GM23338 (cell line): ENCODE results near the gene UNC5B. TPM values are rescaled to one million over a fixed set of nuclear protein-coding genes. Genes with fewer than 3 reads are reported as not detected.

Experiments used
- ATAC-seq: fragments of 200-7000 bp; cut with Tn5 transposase; 3 replicates; pipeline ENCODE4 v1.9.1; 2020
- DNase-seq: peaks from one replicate; pipeline ENCODE4 v3.0.0-alpha.2; 2015; ENCODE audit warnings: low spot score
- H2AFZ ChIP-seq: fragments of 200-600 bp; sonication (generic); 2 replicates; pipeline ENCODE4 v1.8.0; 2016; ENCODE audit warnings: antibody characterized with exemption, mild to moderate bottlenecking, moderate library complexity
- H3F3A ChIP-seq: fragments of 200-600 bp; sonication (generic); replicated peaks from 2 replicates; pipeline ENCODE4 v1.8.0; 2017; ENCODE audit warnings: antibody characterized with exemption, mixed run types, low read depth
- H3K27ac ChIP-seq: fragments of 200-600 bp; sonication (generic); 2 replicates; pipeline ENCODE4 v1.6.1; 2016; ENCODE audit warnings: low read depth
- H3K27me3 ChIP-seq: fragments of 200-600 bp; sonication (generic); 2 replicates; pipeline ENCODE4 v1.8.0; 2016; ENCODE audit warnings: mild to moderate bottlenecking, mixed run types, moderate library complexity; ENCODE audit not compliant: insufficient read depth
- H3K36me3 ChIP-seq: fragments of 200-600 bp; sonication (generic); 2 replicates; pipeline ENCODE4 v1.8.0; 2016; ENCODE audit warnings: mild to moderate bottlenecking; ENCODE audit not compliant: insufficient read depth
- H3K4me1 ChIP-seq: fragments of 200-600 bp; sonication (generic); 2 replicates; pipeline ENCODE4 v1.8.0; 2016; ENCODE audit warnings: mild to moderate bottlenecking, moderate library complexity; ENCODE audit not compliant: insufficient read depth
- H3K4me2 ChIP-seq: fragments of 200-600 bp; sonication (generic); 2 replicates; pipeline ENCODE4 v1.7.1; 2017; ENCODE audit warnings: mixed run types
- H3K4me3 ChIP-seq: fragments of 200-600 bp; sonication (generic); 2 replicates; pipeline ENCODE4 v1.6.1; 2016; ENCODE audit warnings: mixed run types
- H3K79me2 ChIP-seq: fragments of 200-600 bp; sonication (generic); replicated peaks from 2 replicates; pipeline ENCODE4 v1.8.0; 2017; ENCODE audit warnings: mild to moderate bottlenecking; ENCODE audit not compliant: insufficient read depth
- H3K9me2 ChIP-seq: fragments of 200-600 bp; sonication (generic); 2 replicates; pipeline ENCODE4 v1.8.0; 2017; ENCODE audit not compliant: insufficient read depth
- H4K20me1 ChIP-seq: fragments of 200-600 bp; sonication (generic); replicated peaks from 2 replicates; pipeline ENCODE4 v1.8.0; 2017; ENCODE audit warnings: mild to moderate bottlenecking; ENCODE audit not compliant: insufficient read depth
- H3K27ac Mint-ChIP-seq: 2 replicates; pipeline ENCODE4 v1.8.0; 2020; ENCODE audit warnings: inconsistent platforms, mild to moderate bottlenecking, moderate library complexity, mixed read lengths
- H3K27me3 Mint-ChIP-seq: 3 replicates; pipeline ENCODE4 v1.8.0; 2022; ENCODE audit warnings: low read depth, mild to moderate bottlenecking, moderate library complexity, mixed read lengths, inconsistent platforms; ENCODE audit not compliant: insufficient read depth, poor library complexity
- H3K36me3 Mint-ChIP-seq: 3 replicates; pipeline ENCODE4 v1.8.0; 2021; ENCODE audit warnings: low read depth, mild to moderate bottlenecking, inconsistent platforms, moderate library complexity, mixed read lengths
- H3K4me1 Mint-ChIP-seq: 3 replicates; pipeline ENCODE4 v1.8.0; 2020; ENCODE audit warnings: mild to moderate bottlenecking, inconsistent platforms, mixed read lengths
- H3K4me3 Mint-ChIP-seq: 3 replicates; pipeline ENCODE4 v1.8.0; 2021; ENCODE audit warnings: moderate library complexity, mild to moderate bottlenecking, inconsistent platforms, mixed read lengths
- H3K9me3 Mint-ChIP-seq: 3 replicates; pipeline ENCODE4 v1.8.0; 2020; ENCODE audit warnings: moderate library complexity, mild to moderate bottlenecking, inconsistent platforms, mixed read lengths
- CREB1 ChIP-seq: fragments of 250-450 bp; sonication (Bioruptor Pico); IDR thresholded peaks from 2 replicates; pipeline ENCODE4 v1.5.0; 2020; ENCODE audit warnings: low read depth, mild to moderate bottlenecking, moderate library complexity
- EZH2 ChIP-seq: fragments of 200-600 bp; sonication (generic); IDR thresholded peaks from one replicate; pipeline ENCODE4 v1.8.0; 2017; ENCODE audit warnings: antibody characterized with exemption, mild to moderate bottlenecking, low read depth; ENCODE audit not compliant: unreplicated experiment
- JUNB ChIP-seq: IDR thresholded peaks from one replicate; pipeline ENCODE4 v1.6.1; 2016; ENCODE audit warnings: antibody characterized with exemption; ENCODE audit not compliant: unreplicated experiment
- NANOG ChIP-seq: IDR thresholded peaks from 2 replicates; pipeline ENCODE4 v1.6.1; 2016; ENCODE audit warnings: antibody characterized with exemption, borderline replicate concordance
- POLR2AphosphoS5 ChIP-seq: IDR thresholded peaks from 2 replicates; pipeline ENCODE4 v1.6.1; 2016; ENCODE audit warnings: antibody characterized with exemption, low read depth
- STAT1 ChIP-seq: IDR thresholded peaks from one replicate; pipeline ENCODE4 v1.6.1; 2016; ENCODE audit warnings: antibody characterized with exemption; ENCODE audit not compliant: unreplicated experiment
- ZNF114 ChIP-seq: fragments of 250-450 bp; sonication (Bioruptor Pico); IDR thresholded peaks from 2 replicates; pipeline ENCODE4 v1.5.0; 2020; ENCODE audit warnings: mild to moderate bottlenecking, moderate library complexity
- ZNF331 ChIP-seq: fragments of 250-450 bp; sonication (Bioruptor Pico); IDR thresholded peaks from 2 replicates; pipeline ENCODE4 v1.5.0; 2020; ENCODE audit warnings: low read depth, mild to moderate bottlenecking, moderate library complexity
- polyA plus RNA-seq: library from polyadenylated mRNA; unstranded; fragments of >200 nt; fragmentation: Nextera tagmentation; extraction: Ambion mirVana; gene quantifications from 2 replicates; pipeline ENCODE4 v1.2.1, GENCODE V29; 2016
- total RNA-seq: library from RNA; depleted of rRNA; stranded (reverse); fragments of >200 nt; shearing (Covaris generic); gene quantifications from 2 replicates; pipeline ENCODE4 v1.2.3, GENCODE V29; 2014
- TF ChIP-seq, protein P1 (sequence below): fragments of 250-450 bp; sonication (Bioruptor Pico); IDR thresholded peaks from 2 replicates; pipeline ENCODE4 v1.5.0; 2020; ENCODE audit warnings: mild to moderate bottlenecking, moderate library complexity
- TF ChIP-seq, protein P2 (sequence below): IDR thresholded peaks from one replicate; pipeline ENCODE4 v1.6.1; 2018; ENCODE audit warnings: antibody characterized with exemption; ENCODE audit not compliant: unreplicated experiment
- TF ChIP-seq, protein P3 (sequence below): IDR thresholded peaks from 2 replicates; pipeline ENCODE4 v1.6.1; 2016; ENCODE audit warnings: antibody characterized with exemption

The UNC5B gene
- total and polyA plus RNA-seq, 2 experiments from 2014 or later: 8.0 to 31.2 TPM

DNA sequence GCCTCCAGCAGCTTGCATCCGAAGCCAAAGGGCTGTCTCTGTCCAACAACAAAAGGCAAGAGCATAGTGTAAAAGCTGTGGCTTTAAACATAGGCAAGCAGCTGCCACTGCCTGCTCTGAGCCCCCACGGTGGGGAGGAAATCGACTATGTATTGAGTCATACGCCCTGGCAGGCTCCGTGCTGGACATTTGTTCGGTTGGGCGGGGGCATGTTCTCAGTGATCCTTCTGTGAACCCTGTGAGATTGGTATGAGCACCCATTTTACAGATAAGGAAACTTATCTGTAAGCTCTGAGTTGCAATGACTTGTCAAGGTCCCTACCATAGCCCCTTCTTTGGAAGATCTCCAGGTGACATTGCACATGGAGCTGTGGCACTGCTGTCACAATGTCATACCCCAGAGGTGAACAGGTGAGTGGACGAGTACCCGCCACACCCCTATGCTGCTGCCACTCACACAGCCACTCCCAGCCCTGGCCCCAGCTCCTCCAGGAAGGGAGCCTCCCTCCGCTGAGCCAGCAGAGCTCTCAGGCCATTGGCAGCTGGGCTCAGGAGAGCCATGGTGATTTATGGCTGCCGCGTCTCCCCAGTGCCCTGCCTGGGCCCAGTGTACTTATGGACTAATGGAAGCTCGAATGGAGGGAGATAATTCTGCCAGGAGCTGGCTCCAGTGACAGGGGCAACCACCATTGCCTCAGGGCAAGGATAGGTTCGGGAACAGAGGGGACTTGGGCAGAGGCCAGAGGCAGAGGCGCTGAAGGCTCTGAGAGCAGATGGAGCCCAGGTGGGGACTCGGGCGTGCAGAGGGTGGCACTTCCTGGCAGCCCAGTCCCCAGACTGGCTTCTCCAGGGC is 43.7 kb downstream of the UNC5B start (continued):
- TF ChIP-seq NANOG (no peak), ZNF114 (CRISPR knock-in tag) (no peak), POLR2AphosphoS5 (no peak)

DNA sequence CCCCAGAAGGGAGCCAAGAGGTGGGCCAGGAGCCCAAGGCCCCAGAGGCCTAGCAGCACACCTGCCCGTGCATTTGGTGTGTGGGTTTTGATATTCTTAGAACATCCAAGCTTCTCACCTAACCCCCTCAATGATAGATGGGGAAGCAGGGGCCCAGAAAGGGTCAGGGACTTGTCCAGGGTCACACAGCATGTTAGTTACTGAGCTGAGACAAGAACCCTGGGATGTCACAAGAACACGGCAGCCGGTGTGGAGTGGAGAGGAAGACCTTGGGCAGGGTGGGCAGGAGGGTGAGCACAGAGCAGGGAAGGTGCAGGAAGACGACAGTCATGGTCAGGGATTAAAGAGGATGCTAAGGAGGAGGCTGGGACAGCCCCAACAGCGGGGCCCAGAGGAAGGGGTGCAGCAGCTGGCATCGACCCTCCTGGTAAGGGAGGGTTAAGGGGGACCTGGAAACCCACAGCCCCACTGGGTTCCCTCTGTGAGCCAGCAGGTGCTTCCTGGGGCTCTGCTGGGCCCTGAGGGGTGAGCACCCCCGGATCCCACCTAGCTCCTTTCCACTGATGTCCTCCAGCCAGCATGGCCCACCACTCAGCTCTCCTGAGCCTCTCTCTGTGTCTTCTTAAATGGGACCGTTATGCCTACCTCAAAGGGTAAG is 44.4 kb downstream of the UNC5B start:
- peaks cover 33% of the 10 kb centered on the region for H3K4me1 ChIP-seq
- no peak overlapping the region for H3K27ac Mint-ChIP-seq
- H3K4me1 Mint-ChIP-seq: peaks cover 61% of the 10 kb centered on the region
- H3K79me2 ChIP-seq: peaks cover 12% of the 10 kb centered on the region
- peaks cover 12% of the 10 kb centered on the region for H3K27me3 Mint-ChIP-seq
- no peaks in the 10 kb centered on the region for H3K36me3 ChIP-seq
- no peak for ATAC-seq
- H3K4me3 ChIP-seq: no peak overlapping the region
- no peaks in the 10 kb centered on the region; the same call in 1 of the 3 replicates for H3K36me3 Mint-ChIP-seq
- H3K4me3 Mint-ChIP-seq: no peak overlapping the region
- H3F3A ChIP-seq: no peaks in the 10 kb centered on the region
- no peaks in the 10 kb centered on the region for H3K27me3 ChIP-seq
- H2AFZ ChIP-seq: no peak overlapping the region
- H3K9me2 ChIP-seq: no peaks in the 10 kb centered on the region
- H4K20me1 ChIP-seq: peaks cover 2% of the 10 kb centered on the region
- H3K27ac ChIP-seq: no peak overlapping the region
- no peaks in the 10 kb centered on the region for H3K9me3 Mint-ChIP-seq
- H3K4me2 ChIP-seq: no peak overlapping the region
- DNase-seq: no peak
- TF ChIP-seq NANOG (no peak), ZNF114 (CRISPR knock-in tag) (no peak), POLR2AphosphoS5 (no peak), ZNF331 (CRISPR knock-in tag) (no peak), CREB1 (CRISPR knock-in tag) (no peak), EZH2 (no peak), JUNB (no peak), STAT1 (no peak)
- TF ChIP-seq, protein P1, sequence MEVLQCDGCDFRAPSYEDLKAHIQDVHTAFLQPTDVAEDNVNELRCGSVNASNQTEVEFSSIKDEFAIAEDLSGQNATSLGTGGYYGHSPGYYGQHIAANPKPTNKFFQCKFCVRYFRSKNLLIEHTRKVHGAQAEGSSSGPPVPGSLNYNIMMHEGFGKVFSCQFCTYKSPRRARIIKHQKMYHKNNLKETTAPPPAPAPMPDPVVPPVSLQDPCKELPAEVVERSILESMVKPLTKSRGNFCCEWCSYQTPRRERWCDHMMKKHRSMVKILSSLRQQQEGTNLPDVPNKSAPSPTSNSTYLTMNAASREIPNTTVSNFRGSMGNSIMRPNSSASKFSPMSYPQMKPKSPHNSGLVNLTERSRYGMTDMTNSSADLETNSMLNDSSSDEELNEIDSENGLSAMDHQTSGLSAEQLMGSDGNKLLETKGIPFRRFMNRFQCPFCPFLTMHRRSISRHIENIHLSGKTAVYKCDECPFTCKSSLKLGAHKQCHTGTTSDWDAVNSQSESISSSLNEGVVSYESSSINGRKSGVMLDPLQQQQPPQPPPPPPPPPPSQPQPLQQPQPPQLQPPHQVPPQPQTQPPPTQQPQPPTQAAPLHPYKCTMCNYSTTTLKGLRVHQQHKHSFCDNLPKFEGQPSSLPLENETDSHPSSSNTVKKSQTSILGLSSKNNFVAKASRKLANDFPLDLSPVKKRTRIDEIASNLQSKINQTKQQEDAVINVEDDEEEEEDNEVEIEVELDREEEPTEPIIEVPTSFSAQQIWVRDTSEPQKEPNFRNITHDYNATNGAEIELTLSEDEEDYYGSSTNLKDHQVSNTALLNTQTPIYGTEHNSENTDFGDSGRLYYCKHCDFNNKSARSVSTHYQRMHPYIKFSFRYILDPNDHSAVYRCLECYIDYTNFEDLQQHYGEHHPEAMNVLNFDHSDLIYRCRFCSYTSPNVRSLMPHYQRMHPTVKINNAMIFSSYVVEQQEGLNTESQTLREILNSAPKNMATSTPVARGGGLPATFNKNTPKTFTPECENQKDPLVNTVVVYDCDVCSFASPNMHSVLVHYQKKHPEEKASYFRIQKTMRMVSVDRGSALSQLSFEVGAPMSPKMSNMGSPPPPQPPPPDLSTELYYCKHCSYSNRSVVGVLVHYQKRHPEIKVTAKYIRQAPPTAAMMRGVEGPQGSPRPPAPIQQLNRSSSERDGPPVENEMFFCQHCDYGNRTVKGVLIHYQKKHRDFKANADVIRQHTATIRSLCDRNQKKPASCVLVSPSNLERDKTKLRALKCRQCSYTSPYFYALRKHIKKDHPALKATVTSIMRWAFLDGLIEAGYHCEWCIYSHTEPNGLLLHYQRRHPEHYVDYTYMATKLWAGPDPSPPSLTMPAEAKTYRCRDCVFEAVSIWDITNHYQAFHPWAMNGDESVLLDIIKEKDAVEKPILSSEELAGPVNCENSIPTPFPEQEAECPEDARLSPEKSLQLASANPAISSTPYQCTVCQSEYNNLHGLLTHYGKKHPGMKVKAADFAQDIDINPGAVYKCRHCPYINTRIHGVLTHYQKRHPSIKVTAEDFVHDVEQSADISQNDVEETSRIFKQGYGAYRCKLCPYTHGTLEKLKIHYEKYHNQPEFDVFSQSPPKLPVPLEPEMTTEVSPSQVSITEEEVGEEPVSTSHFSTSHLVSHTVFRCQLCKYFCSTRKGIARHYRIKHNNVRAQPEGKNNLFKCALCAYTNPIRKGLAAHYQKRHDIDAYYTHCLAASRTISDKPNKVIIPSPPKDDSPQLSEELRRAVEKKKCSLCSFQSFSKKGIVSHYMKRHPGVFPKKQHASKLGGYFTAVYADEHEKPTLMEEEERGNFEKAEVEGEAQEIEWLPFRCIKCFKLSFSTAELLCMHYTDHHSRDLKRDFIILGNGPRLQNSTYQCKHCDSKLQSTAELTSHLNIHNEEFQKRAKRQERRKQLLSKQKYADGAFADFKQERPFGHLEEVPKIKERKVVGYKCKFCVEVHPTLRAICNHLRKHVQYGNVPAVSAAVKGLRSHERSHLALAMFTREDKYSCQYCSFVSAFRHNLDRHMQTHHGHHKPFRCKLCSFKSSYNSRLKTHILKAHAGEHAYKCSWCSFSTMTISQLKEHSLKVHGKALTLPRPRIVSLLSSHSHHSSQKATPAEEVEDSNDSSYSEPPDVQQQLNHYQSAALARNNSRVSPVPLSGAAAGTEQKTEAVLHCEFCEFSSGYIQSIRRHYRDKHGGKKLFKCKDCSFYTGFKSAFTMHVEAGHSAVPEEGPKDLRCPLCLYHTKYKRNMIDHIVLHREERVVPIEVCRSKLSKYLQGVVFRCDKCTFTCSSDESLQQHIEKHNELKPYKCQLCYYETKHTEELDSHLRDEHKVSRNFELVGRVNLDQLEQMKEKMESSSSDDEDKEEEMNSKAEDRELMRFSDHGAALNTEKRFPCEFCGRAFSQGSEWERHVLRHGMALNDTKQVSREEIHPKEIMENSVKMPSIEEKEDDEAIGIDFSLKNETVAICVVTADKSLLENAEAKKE (CRISPR knock-in tag): no peak
- TF ChIP-seq, protein P2, sequence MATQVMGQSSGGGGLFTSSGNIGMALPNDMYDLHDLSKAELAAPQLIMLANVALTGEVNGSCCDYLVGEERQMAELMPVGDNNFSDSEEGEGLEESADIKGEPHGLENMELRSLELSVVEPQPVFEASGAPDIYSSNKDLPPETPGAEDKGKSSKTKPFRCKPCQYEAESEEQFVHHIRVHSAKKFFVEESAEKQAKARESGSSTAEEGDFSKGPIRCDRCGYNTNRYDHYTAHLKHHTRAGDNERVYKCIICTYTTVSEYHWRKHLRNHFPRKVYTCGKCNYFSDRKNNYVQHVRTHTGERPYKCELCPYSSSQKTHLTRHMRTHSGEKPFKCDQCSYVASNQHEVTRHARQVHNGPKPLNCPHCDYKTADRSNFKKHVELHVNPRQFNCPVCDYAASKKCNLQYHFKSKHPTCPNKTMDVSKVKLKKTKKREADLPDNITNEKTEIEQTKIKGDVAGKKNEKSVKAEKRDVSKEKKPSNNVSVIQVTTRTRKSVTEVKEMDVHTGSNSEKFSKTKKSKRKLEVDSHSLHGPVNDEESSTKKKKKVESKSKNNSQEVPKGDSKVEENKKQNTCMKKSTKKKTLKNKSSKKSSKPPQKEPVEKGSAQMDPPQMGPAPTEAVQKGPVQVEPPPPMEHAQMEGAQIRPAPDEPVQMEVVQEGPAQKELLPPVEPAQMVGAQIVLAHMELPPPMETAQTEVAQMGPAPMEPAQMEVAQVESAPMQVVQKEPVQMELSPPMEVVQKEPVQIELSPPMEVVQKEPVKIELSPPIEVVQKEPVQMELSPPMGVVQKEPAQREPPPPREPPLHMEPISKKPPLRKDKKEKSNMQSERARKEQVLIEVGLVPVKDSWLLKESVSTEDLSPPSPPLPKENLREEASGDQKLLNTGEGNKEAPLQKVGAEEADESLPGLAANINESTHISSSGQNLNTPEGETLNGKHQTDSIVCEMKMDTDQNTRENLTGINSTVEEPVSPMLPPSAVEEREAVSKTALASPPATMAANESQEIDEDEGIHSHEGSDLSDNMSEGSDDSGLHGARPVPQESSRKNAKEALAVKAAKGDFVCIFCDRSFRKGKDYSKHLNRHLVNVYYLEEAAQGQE: no peak
- TF ChIP-seq, protein P3, sequence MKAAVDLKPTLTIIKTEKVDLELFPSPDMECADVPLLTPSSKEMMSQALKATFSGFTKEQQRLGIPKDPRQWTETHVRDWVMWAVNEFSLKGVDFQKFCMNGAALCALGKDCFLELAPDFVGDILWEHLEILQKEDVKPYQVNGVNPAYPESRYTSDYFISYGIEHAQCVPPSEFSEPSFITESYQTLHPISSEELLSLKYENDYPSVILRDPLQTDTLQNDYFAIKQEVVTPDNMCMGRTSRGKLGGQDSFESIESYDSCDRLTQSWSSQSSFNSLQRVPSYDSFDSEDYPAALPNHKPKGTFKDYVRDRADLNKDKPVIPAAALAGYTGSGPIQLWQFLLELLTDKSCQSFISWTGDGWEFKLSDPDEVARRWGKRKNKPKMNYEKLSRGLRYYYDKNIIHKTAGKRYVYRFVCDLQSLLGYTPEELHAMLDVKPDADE: no peak
